Body of pancreas (tissue), 4 donors: ENCODE data around the gene ZFAND3. TPM values are rescaled to one million over a fixed set of nuclear protein-coding genes. Genes with fewer than 3 reads are reported as not detected.
A peak's percentile ranks its signal among the peaks of the same experiment; 100 is the strongest.

Experiments used
- ATAC-seq: fragments of 150-250 bp; one replicate; pipeline ENCODE4 v1.9.1; 2016
- DNase-seq, 4 donors: peaks; one replicate each; pipeline ENCODE4 v3.0.0-alpha.2; 2019
- H3K27ac ChIP-seq, 4 donors: fragments of 200-600 bp; sonication (generic); 1 replicate in 3 of 4; 2 replicates in 1 of 4; pipeline versions ENCODE4 v1.5.1 to v1.6.1; 2016 to 2019; ENCODE audit warnings: mild to moderate bottlenecking in 1 of 4, mixed read lengths in 1 of 4, moderate library complexity in 1 of 4
- H3K27me3 ChIP-seq, 2 donors: fragments of 200-600 bp; sonication (generic); one replicate each; pipeline ENCODE4 v1.6.0; 2016; ENCODE audit warnings: mild to moderate bottlenecking in 1 of 2
- H3K36me3 ChIP-seq, 2 donors: fragments of 200-600 bp; sonication (generic); replicated peaks in 1 of 2; 2 replicates each; pipeline ENCODE4 v1.5.1; 2016; ENCODE audit warnings: low read depth in 2 of 2; ENCODE audit not compliant: insufficient read depth in 1 of 2
- H3K4me1 ChIP-seq: fragments of 200-600 bp; sonication (generic); one replicate; pipeline ENCODE4 v1.6.0; 2016
- H3K4me3 ChIP-seq, 2 donors: fragments of 200-600 bp; sonication (generic); 1 replicate in 1 of 2; 2 replicates in 1 of 2; pipeline ENCODE4 v1.5.1; 2016 to 2019
- H3K9me3 ChIP-seq, 3 donors: fragments of 200-600 bp; sonication (generic); 1 replicate in 2 of 3; 2 replicates in 1 of 3; pipeline ENCODE4 v1.5.1; 2016
- POLR2A ChIP-seq, 3 donors: fragments of 450-650 bp; IDR thresholded peaks; one replicate each; pipeline ENCODE4 v1.6.1; 2016; ENCODE audit warnings: antibody characterized with exemption in 3 of 3, mild to moderate bottlenecking in 2 of 3
- WGBS, 2 donors: methylation state at CpG; one replicate each; pipeline ENCODE4 v1.1.5; 2017; 5-methylcytosine and 5-hydroxymethylcytosine counted together
- intact Hi-C: fragments of 100-400 bp; cut with DNase I; formaldehyde crosslinking; loops from one replicate; pipeline ENCODE4 v1.15.1; 2023
- total RNA-seq, 2 donors: library from RNA; depleted of rRNA; stranded (reverse); fragments of >200 nt; gene quantifications; one replicate each; pipeline ENCODE4 v1.1.0, GENCODE V29; 2016
- TF ChIP-seq, protein P1 (sequence below), 7 experiments: fragments of 450-650 bp in 4 of 7; fragments of 200-600 bp in 3 of 7; sonication (generic) in 3 of 7; IDR thresholded peaks; one replicate each; pipeline ENCODE4 v1.5.1; 2016 to 2019; ENCODE audit warnings: antibody characterized with exemption in 7 of 7

ZFAND3 gene
- total RNA-seq, 2 donors from 2014 or later = 20.8 to 27.0 TPM

- Histone ChIP-seq H3K4me3 (no peak overlapping the region), H3K9me3 (no peaks in the 10 kb centered on the region), H3K27ac (no peak overlapping the region), H3K27me3 (no peaks in the 10 kb centered on the region), H3K36me3 (no peaks in the 10 kb centered on the region), H3K4me1 (peaks cover 11% of the 10 kb centered on the region)
- no peak for ATAC-seq
- no peak for TF ChIP-seq POLR2A (IDR thresholded peaks at IDR 0.05)
- TF ChIP-seq, protein P1, sequence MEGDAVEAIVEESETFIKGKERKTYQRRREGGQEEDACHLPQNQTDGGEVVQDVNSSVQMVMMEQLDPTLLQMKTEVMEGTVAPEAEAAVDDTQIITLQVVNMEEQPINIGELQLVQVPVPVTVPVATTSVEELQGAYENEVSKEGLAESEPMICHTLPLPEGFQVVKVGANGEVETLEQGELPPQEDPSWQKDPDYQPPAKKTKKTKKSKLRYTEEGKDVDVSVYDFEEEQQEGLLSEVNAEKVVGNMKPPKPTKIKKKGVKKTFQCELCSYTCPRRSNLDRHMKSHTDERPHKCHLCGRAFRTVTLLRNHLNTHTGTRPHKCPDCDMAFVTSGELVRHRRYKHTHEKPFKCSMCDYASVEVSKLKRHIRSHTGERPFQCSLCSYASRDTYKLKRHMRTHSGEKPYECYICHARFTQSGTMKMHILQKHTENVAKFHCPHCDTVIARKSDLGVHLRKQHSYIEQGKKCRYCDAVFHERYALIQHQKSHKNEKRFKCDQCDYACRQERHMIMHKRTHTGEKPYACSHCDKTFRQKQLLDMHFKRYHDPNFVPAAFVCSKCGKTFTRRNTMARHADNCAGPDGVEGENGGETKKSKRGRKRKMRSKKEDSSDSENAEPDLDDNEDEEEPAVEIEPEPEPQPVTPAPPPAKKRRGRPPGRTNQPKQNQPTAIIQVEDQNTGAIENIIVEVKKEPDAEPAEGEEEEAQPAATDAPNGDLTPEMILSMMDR (IDR thresholded peaks at IDR 0.05) = no peak
- intact Hi-C loops = no loop called here
- 84 to 88% methylated on average over 12 of the region's 12 CpGs for WGBS, 2 donors
- DNase-seq = peak in 1 of 4 donors; percentile 5
These were observed 360.4 kb downstream of the ZFAND3 start for GRCh38 chr6:38179794-38180430.

DNA sequence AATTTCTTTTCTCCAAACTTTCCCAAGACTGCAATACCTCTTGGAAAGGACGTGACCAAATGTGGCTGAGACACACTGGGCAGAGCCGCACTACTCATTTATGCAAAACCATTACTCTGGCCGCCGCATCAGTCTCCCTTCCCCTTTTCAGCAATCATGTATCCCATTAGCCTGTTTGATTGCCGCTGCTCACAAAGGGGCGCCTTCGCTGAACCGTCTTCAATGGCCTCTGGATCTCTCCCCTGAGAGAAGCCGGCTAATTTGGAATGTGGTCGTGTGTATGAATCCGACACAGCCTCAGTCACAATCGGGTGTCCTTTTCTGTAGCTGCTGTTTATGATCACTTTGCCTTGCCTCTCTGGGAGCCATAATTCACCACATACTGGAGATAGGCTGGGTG is 361.1 kb downstream of the ZFAND3 start:
- peak in 1 of 4 donors; percentile 1 for DNase-seq
- 95% methylated on average over 12 of the region's 12 CpGs for WGBS, 2 donors
- H3K27ac ChIP-seq = no peak overlapping the region
- no peaks in the 10 kb centered on the region for H3K36me3 ChIP-seq
- H3K9me3 ChIP-seq = no peaks in the 10 kb centered on the region
- no peak overlapping the region for H3K4me3 ChIP-seq
- peaks cover 11% of the 10 kb centered on the region for H3K4me1 ChIP-seq
- intact Hi-C loops = no loop called here
- no peak for TF ChIP-seq POLR2A (IDR thresholded peaks at IDR 0.05)
- TF ChIP-seq, protein P1 (IDR thresholded peaks at IDR 0.05) = no peak
- no peak for ATAC-seq
- H3K27me3 ChIP-seq = no peaks in the 10 kb centered on the region

GRCh38 chr6:38182426-38182825 is 362.9 kb downstream of the ZFAND3 start:
- intact Hi-C loops = no loop called here
- no peak for ATAC-seq
- WGBS, 2 donors = 83 to 97% methylated on average over 6 of the region's 6 CpGs

GRCh38 chr6:38183856-38184584 is 364.5 kb downstream of the ZFAND3 start:
- 89 to 91% methylated on average over 13 of the region's 13 CpGs for WGBS, 2 donors
- intact Hi-C loops = no loop called here
- no peaks in the 10 kb centered on the region for H3K9me3 ChIP-seq
- H3K36me3 ChIP-seq = no peaks in the 10 kb centered on the region
- no peak for ATAC-seq
- no peaks in the 10 kb centered on the region for H3K27me3 ChIP-seq
- no peak overlapping the region for H3K27ac ChIP-seq
- no peak overlapping the region for H3K4me3 ChIP-seq
- TF ChIP-seq, protein P1 (IDR thresholded peaks at IDR 0.05) = no peak
- no peak for TF ChIP-seq POLR2A (IDR thresholded peaks at IDR 0.05)
- H3K4me1 ChIP-seq = no peaks in the 10 kb centered on the region
- DNase-seq = no peak

More at GRCh38 chr6:38182426-38182825, 362.9 kb downstream of the ZFAND3 start:
- Histone ChIP-seq H3K4me1 (peaks cover 2% of the 10 kb centered on the region), H3K9me3 (no peaks in the 10 kb centered on the region), H3K36me3 (no peaks in the 10 kb centered on the region), H3K27ac (no peak overlapping the region), H3K27me3 (no peaks in the 10 kb centered on the region), H3K4me3 (no peak overlapping the region)
- TF ChIP-seq, protein P1 (IDR thresholded peaks at IDR 0.05) = no peak
- TF ChIP-seq POLR2A (IDR thresholded peaks at IDR 0.05) = no peak
- DNase-seq = no peak
